ENCODE results near the gene PPP2R1A. TPM values are rescaled to one million over a fixed set of nuclear protein-coding genes. Genes with fewer than 3 reads are reported as not detected.

PPP2R1A gene
- total and polyA plus RNA-seq, 2 of the 13 experiments (the other 11 are each of a cell fraction or from before 2014, with no cell fraction given), result 86.7 to 130 TPM

- TF ChIP-seq ZUFSP (CRISPR knock-in tag; IDR thresholded peaks at IDR 0.05; ENCODE audit: borderline replicate concordance) (no peak), ATF1 (CRISPR knock-in tag; IDR thresholded peaks at IDR 0.05) (no peak), SP140L (CRISPR knock-in tag; IDR thresholded peaks at IDR 0.05; ENCODE audit: borderline replicate concordance) (no peak), PCBP1 (IDR thresholded peaks at IDR 0.05; ENCODE audit: borderline replicate concordance, low read depth, low read length) (no peak), GRHL1 (CRISPR knock-in tag; conservative IDR thresholded peaks at IDR 0.05) (no peak), REL (CRISPR knock-in tag; conservative IDR thresholded peaks at IDR 0.05) (no peak), TBX2 (CRISPR knock-in tag; IDR thresholded peaks at IDR 0.05; ENCODE audit: borderline replicate concordance) (no peak), MAZ (IDR thresholded peaks at IDR 0.05; ENCODE audit: borderline replicate concordance, low read depth, low read length) (no peak), MAZ (CRISPR knock-in tag; IDR thresholded peaks at IDR 0.05; ENCODE audit: low read depth) (no peak), ESRRA (CRISPR knock-in tag; IDR thresholded peaks at IDR 0.05; ENCODE audit: low read depth) (no peak)
Observed at GRCh38 chr19:52196256-52196967, 6.6 kb downstream of the PPP2R1A start (continued).

Measured in HepG2 (cell line).